NCI-H2081 (cell line): ENCODE results near the gene TM7SF2.
"Not testable (repeated sequence)": the region's sequence is repeated elsewhere in the genome, so short reads cannot be mapped to it uniquely, and the experiment has no call there.

Experiments
- DNase-seq, 2 experiments: peaks; one replicate each; lab custom pipeline; 2025; lab: John Stamatoyannopoulos, UW

The TM7SF2 gene

DNA sequence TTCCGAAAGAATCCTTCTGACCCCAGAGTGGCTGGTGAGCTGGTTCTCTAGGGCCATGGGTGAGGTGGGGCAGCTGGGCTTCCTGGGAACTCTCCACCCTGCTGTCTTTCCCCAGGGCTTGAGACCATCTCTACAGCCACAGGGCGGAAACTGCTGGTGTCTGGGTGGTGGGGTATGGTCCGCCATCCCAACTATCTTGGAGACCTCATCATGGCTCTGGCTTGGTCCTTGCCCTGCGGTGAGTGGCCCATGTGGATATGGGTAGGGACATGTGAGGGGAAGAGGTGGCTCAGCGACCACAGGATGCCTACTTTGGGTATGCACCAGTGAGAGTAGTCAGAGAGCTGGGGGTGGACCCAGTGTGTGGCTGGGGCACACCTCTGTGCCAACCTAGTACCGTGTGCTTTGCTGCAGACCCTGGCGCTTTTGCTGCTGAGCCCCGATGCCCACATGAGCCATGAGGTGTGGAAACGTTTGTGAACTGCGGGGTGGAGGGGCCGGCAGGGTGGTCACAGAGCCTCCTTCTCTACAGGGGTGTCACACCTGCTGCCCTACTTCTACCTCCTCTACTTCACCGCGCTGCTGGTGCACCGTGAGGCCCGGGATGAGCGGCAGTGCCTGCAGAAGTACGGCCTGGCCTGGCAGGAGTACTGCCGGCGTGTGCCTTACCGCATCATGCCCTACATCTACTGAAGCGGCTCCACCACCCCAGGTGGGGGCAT, 3.9 kb downstream of the TM7SF2 start:
- no peak for DNase-seq

DNA sequence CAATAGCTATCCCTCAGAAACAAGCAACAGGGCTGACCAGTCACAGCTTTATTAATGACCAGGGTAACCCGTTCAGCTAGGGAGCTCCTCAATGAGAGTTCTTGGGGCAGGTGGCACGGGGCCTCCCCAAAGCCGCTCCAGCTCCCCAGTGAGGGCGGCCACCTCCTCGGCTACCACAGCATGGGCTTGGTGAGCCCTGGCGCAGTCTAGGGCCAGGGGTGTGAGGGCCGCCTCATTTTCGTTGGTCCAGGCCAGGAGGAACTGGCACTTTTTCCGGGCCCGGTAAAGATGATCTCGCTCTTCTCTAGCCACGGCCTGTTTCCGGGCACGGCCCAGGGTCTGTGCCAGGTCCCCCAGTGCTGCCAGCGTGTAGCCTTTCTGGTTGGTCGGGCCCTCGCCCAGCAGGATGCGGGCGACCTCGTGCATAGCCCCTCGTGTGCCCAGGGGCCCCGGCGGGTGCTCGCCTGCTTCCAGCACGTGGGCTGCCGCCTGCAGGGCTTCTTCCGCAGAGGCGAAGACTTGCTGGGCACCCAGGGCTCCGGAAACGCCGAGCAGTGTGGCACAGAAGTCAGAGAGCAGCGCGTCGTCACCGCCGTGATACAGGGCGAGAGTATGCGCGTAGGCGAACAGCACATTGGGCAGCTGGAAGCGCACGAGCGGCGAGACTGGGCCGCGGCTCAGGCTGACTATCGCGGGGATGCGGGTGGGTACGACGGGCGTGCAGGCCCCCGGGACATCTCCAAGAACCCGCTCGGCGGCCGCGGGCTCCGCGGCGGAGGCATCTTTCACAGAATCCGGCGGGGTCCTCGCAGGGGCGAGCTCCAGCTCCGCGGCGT, 4.9 kb downstream of the TM7SF2 start:
- peak; percentile 51 to 69 for DNase-seq

DNA sequence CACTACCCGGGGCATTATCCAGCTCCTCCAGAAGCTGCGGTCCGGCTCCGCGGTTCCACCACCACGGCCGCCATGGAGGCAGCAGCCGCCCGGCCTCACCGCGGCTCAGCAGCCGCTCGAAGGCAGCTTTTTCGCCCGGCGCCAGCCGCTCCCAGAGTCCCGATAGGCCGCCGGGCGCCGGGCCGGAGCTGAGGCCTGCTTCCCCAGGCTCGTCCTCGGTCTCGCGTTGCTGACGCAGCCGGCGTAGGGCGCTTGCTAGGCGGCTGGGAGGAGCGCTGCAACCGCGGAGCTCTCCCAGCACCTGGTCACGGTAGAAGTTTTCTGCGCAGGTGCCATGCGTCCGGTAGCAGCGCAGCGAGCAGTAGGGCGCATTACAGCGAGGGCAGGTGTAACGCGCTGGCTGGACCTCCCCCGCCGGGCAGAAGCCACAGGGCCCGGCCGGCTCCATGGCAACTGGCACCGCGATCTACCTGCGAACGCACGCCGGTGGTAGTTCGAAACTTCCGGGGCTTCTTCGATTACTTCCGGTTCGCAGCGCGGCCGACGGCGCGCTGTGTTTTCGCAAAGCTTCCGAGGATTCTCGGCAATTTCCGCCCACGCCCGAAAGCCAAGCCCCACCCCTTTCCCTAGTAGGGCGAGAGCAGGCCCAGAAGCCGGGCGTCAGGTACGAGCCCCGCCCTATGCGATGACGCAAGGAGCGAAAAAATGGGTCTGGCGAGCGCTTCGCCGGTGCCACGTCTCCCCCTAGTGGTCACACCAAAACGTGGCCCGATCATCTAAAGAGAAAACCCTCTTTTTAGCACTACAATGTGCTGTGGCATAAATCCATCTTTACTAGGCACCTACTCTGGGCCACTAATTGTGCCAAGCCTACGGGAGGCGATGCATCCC, 5.8 kb downstream of the TM7SF2 start, which contains the start of gene ZNHIT2:
TSS of gene ZNHIT2 (minus strand) at position 496 of the 891 bp plus-strand sequence. CDS start at position 448, 48 bp downstream.
- DNase-seq, result peak; percentile 99

DNA sequence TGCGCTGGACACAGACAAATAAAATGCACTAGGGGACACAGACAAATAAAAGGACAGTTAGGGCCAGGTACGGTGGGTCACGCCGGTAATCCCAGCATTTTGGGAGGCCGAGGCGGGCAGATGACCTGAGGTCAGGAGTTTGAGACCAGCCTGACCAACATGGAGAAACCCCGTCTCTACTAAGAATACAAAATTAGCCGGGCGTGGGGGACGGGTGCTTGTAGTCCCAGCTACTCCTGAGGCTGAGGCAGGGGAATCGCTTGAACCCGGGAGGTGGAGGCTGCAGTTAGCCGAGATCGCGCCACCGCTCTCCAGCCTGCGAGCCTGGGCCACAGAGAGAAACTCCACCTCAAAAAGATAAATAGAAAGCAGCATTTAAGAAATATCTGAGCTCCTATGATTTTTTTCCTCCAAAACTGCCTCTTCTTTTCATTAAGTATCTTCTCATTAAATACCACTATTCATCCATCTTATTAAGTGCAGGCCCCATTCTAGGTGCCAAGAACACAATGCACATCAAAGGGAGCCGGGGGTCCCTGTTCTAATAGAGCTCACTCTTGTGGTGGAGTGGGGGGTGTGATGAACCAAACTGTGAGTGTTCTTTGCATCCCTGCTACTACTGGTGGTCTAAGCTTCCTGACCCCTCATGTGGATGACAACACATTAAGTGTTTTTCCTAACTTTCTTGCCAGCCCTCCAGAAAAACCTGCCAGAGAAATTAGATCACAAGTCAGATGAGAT, 6.6 kb downstream of the TM7SF2 start:
- no peak for DNase-seq

DNA sequence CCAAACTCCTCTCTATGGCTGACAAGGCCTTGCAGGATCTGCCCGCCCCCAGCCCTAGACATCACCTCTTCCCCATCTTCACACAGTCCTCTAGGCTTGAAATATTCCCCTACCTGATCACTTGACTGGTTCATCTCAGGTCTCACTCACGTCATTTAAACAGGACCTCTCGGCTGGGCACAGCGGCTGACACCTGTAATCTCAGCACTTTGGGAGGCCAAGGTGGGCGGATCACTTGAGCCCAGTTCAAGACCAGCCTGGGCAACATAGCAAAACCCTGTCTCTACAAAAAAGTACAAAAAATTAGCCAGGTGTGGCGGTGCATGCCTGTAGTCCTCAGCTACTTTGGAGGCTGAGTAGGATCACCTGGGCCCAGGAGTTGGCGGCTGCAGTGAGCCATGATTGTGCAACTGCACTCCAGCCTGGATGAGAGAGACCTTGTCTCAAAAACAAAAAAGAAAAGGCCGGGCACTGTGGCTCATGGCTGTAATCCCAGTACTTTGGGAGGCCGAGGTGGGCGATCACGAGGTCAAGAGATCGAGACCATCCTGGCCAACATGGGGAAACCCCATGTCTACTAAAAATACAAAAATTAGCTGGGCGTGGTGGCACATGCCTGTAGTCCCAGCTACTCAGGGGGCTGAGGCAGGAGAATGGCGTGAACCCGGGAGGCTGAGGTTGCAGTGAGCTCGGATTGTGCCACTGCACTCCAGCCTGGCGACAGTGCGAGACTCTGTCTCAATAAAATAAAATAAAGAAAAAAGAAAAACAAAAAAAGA, 7.4 kb downstream of the TM7SF2 start:
- not testable (repeated sequence) for DNase-seq

DNA sequence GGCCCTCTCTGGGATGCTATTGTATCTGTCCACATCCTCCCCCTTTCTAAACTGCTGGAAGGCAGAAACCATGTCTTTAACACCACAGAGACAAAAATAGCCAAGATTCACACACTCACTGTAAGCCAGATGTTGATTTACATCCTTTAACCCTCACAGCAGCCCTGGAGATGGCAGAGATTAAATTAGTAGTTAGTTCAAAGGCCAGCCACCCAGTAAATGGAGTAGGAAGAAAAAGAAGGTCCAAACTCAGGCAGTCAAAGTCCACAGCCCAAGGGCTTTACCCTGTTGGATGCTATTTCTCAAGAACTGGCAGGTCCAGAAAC, 8.0 kb downstream of the TM7SF2 start:
- no peak for DNase-seq

DNA sequence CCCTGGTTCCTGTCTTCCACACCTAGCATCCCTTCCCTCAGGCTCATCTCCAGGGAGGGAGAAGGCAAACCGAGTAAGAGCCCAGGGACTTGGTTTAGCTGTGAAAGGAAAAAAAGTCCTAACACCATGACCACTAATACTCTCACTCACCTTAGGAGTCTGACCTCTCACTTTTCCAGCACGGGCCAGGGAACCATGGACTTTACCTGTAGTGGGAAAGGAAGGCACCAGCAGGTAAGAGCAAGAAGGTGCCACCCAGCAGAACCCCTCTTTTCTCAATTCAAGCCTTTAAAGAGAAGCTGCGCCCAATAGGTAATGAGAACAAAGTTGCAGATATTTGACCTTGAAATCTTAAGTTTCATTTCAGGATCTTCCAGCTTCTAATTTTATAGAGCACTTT, 9.2 kb downstream of the TM7SF2 start:
- no peak for DNase-seq

DNA sequence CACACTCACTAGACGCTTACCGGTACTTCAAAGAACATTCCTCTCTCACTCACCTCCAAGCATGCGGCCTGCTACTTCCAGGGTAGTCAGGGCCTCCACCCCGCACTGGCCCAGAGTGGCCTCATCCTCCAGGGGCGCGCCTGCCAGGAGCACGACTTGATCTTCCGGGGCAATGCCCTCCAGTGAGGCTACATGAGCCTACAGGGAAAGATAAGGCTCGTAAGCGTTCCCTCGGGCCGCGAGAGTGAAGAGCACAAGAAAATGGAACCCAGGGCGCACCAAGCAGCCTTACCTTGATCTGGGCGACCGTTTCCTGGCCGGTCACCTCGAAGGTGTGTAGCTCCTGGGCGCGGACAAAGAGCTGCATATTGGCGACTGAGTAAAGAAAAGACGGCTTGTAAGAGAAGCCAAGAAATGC, 9.8 kb downstream of the TM7SF2 start:
- DNase-seq, result no peak

DNA sequence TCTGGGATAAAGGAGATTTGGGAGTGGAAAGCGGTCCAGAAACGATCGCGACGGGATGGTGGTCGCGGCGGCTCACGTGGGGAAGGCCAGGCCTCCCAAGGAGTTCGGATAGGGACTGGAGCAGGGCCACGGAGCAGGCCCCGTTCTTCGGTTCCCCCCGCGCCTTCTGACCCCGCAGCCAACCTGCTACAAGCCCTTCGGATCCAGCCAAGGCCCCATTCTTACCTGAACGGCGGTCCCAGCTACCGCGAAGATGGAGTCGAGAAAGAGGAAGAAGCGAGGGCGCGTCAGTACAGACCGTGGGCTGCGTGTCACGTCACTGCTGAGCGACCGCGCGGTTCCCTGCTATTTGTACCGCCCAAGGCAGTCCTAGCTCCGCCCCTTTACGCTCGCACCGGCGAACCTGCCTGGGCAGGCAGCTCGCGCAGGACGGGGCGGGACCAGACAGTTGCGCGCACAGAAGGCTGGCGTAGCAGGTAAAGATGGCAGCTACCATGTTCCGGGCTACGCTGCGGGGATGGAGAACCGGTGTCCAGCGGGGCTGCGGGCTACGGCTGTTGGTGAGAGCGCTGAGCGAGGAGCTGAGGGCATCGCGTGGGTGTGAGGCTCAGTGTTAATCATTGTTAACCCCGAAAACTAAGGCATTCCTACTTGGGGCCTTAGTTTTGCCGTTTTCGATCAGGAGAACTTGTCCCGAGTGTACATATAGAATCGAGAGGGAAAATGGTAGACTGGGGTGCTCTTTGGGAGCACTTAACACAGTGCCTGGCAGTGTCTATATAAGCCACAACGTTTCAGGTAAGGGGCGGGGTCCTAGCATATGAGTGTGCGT, 10.4 kb downstream of the TM7SF2 start, which contains the start of the genes FAU and MRPL49:
TSS of gene FAU (minus strand) at position 270 of the 832 bp plus-strand sequence. CDS start 321 bp downstream, outside the sequence.
TSS of gene MRPL49 (plus strand) at position 457 of the 832 bp plus-strand sequence. CDS start at position 483, 26 bp downstream.
- DNase-seq, result peak; percentile 97 to 98

DNA sequence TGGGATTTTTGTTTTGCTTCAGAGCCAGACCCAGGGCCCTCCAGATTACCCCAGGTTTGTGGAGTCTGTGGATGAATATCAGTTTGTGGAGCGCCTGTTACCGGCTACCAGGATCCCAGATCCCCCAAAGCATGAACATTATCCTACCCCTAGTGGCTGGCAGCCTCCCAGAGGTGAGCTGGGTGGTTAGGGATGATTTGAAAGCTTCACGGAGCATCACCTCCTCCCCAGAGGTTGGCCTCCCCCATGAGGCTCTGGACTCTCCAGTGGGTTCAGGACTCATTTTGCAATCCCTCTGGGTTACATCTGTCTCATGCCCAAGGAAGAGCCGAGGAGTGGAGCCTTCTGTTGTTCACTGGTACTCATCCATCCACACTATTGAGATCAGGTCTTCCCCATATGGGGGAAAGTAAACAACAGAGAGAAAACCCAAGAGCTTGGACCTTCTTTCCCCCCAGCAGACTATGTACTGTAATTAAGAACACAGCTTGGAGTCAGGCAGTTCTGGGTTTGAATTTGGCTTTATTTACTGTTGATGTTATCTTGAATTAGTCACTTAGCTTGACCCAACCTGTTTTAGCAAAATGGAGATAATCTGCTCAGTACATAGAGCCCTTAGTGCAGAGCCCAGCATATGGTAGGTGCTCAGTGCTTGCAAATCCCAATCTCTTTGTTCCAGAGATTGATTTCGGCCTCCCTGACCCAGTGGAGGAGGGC, 13.0 kb downstream of the TM7SF2 start:
- DNase-seq, result no peak

DNA sequence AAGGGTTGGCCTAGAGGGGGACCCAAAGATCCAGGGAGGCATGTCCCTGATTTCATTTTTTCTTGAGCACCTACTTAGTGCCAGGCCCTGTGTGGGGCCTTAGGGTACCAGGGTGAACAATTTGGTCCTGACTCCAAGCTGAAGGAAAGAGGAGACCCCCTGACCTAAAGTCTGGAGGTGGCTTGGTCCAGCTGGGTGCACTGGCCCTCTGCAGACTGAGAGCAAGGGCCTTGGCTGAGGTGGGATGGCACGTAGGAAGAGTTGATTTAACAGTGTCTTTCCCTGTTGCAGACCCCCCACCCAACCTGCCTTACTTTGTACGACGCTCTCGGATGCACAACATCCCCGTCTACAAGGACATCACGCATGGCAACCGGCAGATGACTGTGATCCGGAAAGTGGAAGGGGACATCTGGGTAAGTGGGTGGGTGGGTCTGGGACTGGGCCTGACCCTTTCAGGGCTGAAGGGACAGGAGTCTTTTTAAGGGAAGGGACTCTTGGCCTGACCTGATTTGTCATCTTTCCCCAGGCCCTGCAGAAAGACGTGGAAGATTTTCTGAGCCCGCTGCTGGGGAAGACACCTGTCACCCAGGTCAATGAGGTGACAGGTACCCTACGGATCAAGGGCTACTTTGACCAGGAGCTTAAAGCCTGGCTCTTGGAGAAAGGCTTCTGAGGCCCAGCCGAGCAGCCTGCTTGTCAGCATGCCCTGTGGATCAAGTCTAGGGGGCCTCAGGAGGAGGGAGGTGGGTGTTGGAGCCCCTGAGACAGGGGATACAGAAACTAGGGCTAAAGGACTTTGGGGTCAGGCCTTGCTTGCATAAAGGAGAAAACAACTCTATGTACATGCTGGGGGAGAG, 13.8 kb downstream of the TM7SF2 start:
- DNase-seq, result no peak

DNA sequence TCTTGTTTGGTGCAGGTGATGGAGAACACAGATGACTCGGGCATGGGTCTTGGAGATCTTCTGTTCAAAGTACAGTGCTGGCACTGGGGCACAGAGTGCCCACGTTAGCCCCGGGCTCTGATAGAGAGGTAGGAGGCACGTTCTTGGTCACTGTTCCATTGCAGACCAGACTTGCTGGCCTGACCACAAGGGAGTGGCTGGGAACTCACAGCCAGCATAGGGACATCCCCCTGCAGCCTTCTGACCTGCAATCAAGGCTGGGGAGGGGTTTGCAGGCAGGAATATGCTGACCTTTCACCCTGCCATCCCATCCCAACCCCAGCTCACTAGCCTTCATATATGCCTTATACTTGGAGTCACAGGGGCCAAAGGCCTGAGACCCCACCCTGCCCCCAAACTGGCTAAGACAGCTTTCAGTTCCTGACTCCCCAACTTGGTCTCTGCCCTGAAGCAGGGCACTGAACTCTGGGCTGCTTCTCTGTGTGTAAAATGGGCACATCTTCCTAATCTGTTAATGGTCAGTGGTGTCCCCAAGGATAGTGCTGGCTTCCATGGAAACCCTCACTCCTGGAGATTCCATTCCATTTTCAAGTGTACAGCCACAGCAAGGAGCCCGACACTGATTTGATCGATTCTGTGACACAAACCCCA, 15.1 kb downstream of the TM7SF2 start:
- no peak for DNase-seq

DNA sequence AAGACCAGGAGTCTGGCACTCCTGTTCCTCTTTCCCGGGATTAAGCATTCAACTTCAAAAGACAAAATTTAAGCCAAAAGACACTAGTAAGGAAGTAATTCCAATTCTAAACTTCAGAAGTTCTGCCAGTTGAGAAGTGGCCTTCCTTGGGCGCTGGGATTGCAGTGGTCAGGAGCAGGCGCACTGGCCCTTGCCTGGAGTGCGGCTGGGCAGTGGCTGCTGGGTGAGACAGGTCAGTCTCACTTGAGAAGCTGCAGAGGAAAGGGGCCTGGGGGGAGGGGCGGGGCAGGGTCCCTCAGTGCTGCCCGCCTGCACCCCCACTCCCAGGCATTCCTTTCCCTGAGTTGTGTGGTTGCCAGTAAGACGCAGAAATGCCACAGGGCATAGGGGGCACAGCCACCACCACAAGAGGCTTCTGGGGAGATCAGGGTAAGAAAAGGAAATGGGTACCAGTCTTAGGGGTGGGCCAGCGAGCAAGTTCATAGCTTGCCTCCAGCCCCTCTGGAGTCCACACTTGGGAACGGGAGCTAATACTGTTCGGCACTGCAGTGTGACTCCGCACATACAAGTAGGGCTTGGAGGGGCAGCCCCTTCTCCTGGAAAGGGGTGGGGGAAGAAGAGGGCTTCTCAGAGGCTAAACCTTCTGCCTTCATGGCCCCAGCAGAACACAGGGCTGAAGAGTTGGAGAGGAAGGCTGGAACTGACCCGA, 16.0 kb downstream of the TM7SF2 start:
- DNase-seq, result no peak

DNA sequence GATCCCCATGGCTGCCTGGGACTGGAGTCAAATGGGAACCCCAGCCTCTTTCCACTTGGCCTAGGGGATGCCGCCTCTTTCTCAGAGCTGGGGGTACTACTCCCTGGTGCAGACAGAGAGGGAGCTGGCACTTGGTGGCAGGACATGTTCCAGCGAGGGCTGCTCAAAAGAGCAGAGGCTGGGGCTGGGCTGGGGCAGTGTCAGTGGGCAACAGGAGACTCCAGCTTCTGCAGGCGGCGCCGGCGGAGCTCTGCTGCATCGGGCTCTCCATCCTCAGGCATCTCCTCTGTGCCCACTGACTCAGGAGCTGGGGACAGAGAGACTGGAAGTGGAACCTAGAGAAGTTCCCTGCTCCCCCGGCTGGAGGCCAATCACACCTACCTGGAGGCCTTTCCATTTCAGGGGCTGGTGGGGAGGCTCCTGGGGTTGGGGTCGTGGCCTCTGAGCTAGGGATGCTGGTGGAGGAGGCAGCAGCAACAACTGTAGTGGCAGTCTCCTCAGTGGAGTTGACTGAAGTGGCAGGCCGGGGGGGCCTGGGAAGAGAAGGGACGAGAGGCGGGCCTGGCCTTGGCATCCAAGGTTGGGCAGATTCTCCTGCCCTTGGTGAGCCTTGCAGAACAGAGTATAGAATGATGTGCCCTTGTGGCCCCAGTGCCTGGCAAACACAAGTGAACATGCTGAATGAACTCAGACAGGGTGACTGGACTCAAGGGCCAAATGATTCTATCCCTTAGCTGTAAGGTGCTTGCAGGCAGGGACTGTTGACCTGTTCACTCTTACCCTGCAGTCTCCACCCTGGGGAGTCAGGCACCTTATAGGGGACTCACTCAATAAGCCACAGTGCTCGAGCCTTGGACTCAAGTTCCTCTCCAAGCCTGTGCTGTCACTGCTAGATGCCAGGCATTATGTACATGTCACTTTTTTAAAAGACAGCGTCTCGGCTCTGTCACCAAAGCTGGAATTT, 16.8 kb downstream of the TM7SF2 start:
- no peak for DNase-seq

DNA sequence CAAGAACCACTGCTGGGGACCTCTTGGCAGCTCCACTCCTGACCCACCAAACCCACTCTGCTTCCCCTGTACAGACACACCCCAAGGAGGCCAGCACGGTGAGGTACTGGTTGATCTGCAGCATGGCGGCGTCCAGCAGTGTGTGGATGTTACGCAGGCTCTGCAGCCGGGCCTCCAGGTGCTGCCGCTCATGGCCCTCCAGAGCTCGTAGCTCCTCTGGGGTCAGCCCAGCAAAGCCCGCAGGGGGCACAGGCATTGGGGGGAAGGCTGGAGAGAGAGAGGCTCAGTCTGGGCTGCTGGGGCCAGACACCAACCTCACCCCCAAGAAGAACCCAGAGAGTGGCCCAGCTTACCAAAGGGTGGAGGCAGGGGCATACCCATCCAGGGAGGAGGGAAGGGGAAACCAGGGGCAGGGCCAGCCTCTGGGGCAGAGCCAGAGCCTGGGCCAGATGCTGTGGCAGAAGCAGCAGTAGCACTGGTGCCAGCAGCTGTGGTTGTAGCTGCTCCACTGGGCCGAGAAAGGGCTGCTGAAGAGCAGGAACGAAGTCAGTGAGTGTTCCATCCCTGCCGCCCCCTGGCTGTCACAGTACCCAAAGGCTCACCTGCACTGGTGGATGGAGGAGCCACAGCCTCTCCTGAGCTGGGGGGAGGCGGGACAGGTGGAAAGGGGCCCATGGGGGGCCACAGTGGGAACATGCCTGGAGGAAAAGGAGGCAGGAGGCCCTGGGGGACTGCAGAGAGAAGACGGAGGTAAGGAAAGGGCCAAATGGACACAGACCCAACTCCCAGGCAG, 18.2 kb downstream of the TM7SF2 start:
- no peak for DNase-seq
